ENCODE results near the gene UGCG. TPM values are rescaled to one million over a fixed set of nuclear protein-coding genes. Genes with fewer than 3 reads are reported as not detected.

The UGCG gene
- total and polyA plus RNA-seq, 2 of the 8 experiments (the other 6 are each of a cell fraction or from before 2014, with no cell fraction given), result 14.9 to 34.0 TPM

DNA sequence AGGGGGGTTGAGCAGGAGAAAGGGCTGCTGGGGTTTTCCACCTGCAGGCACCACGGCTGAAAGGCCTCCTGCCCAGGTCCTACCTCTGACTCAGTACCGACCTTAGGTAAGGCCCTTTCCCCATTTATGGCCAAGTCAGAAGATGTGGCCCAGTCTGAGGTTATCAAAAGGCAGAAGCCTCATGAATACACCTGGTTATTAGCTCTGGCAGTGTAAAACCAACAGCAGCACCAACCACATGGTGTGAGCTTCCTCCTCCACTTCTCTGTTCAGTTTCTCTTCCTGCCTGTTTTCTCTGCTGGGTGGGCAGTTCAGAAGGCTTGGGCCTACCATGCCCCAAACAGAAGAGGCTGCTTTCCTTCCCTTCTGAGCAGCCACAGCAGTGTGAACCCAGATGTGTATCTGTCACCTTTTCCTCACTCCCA is 86.9 kb downstream of the UGCG start:
- H3K36me3 ChIP-seq (ENCODE audit: control insufficient read depth in 2 of 4, insufficient read depth in 4 of 4, low read length in 3 of 4), result no peaks in the 10 kb centered on the region
- H2BK5ac ChIP-seq (ENCODE audit: low read depth, low read length), result no peak overlapping the region
- no peak overlapping the region for H3K4me2 ChIP-seq (ENCODE audit: insufficient read depth in 1 of 2, low read depth in 2 of 2, low read length in 2 of 2)
- DNase-seq (ENCODE audit: low read depth in 1 of 2, low spot score in 2 of 2), result no peak
- no peaks in the 10 kb centered on the region for H3K79me2 ChIP-seq (ENCODE audit: control insufficient read depth in 1 of 2, insufficient read depth in 2 of 2, low read length in 2 of 2)
- no peak overlapping the region for H2BK20ac ChIP-seq (ENCODE audit: low read length)
- no peak overlapping the region for H2BK120ac ChIP-seq (replicated peaks; ENCODE audit: low read depth, low read length)
- H2AK5ac ChIP-seq (ENCODE audit: low read depth, low read length), result no peak overlapping the region
- H2AFZ ChIP-seq (ENCODE audit: low read length), result no peak overlapping the region
- H3K4me1 ChIP-seq (replicated peaks in 1 of 4; ENCODE audit: control insufficient read depth in 3 of 4, insufficient read depth in 4 of 4, low read length in 3 of 4), result no peaks in the 10 kb centered on the region
- no peak overlapping the region for H2BK15ac ChIP-seq (ENCODE audit: low read length)
- no peak overlapping the region for H2BK12ac ChIP-seq (ENCODE audit: low read depth, low read length)
- no peak overlapping the region for H3K4me3 ChIP-seq (ENCODE audit: extremely low read depth in 1 of 4, insufficient read depth in 2 of 4, low read depth in 3 of 4, low read length in 4 of 4)
- no peaks in the 10 kb centered on the region for H4K20me1 ChIP-seq (replicated peaks in 1 of 2; ENCODE audit: control insufficient read depth in 1 of 2, insufficient read depth in 2 of 2, low read length in 2 of 2)
- no peak overlapping the region for H3K27ac ChIP-seq (ENCODE audit: low read depth, low read length)
- H3K4ac ChIP-seq (replicated peaks; ENCODE audit: insufficient read length, low read depth, low read length), result no peak overlapping the region
- ChIA-PET POLR2A (ENCODE audit: partially characterized antibody) (no interaction called here), CTCF (ENCODE audit: partially characterized antibody) (interaction anchor here (0.8 kb wide), 1 partner anchor 809 kb away, joined by 3 read pairs; no protein-coding TSS in a partner anchor)
- H3K23ac ChIP-seq (ENCODE audit: insufficient read length), result no peak overlapping the region
- H3K14ac ChIP-seq (ENCODE audit: insufficient read length), result no peak overlapping the region
- no peaks in the 10 kb centered on the region for H3K9me3 ChIP-seq (ENCODE audit: insufficient read depth in 2 of 2, low read depth in 1 of 2, low read length in 1 of 2)
- 81% methylated on average over 2 of the region's 2 CpGs; no CpG with 5 or more reads in 1 of the 2 experiments for WGBS, 2 experiments (ENCODE audit: extremely low coverage in 1 of 2, insufficient coverage in 1 of 2, insufficient read length in 1 of 2, insufficient replicate concordance in 2 of 2, low coverage in 1 of 2, low lambda C conversion rate in 2 of 2, missing lambda C conversion rate in 1 of 2)
- H3K18ac ChIP-seq (ENCODE audit: extremely low read depth, low read length), result no peak overlapping the region
- no peak overlapping the region for H3K56ac ChIP-seq (replicated peaks; ENCODE audit: insufficient read length, low read depth, low read length)
- H3K79me1 ChIP-seq (ENCODE audit: low read depth, low read length), result no peaks in the 10 kb centered on the region
- H4K5ac ChIP-seq (ENCODE audit: insufficient read length, low read depth, low read length), result no peak overlapping the region
- no peak overlapping the region for H3K9ac ChIP-seq (replicated peaks in 1 of 4; ENCODE audit: extremely low read depth in 1 of 4, low read depth in 3 of 4, low read length in 3 of 4)
- FAIRE-seq, result no peak
- H3K23me2 ChIP-seq (ENCODE audit: low read depth, low read length), result no peaks in the 10 kb centered on the region
- H4K8ac ChIP-seq (ENCODE audit: extremely low read depth, insufficient read depth, low read length), result no peak overlapping the region
- H4K91ac ChIP-seq (replicated peaks; ENCODE audit: insufficient read length, low read length), result no peak overlapping the region
- H3K27me3 ChIP-seq (replicated peaks in 1 of 4; ENCODE audit: control insufficient read depth in 3 of 4, extremely low read depth in 1 of 4, insufficient read depth in 3 of 4, low read length in 3 of 4), result no peaks in the 10 kb centered on the region
- TF ChIP-seq ASH2L (IDR thresholded peaks at IDR 0.05; ENCODE audit: low read length) (no peak), SIN3A (conservative IDR thresholded peaks at IDR 0.05 in 1 of 2, IDR thresholded peaks at IDR 0.05 in 1 of 2; ENCODE audit: low read depth in 1 of 2, low read length in 2 of 2) (no peak), SAP30 (IDR thresholded peaks at IDR 0.05; ENCODE audit: insufficient read depth, insufficient replicate concordance, low read length) (no peak), RFX5 (IDR thresholded peaks at IDR 0.05; ENCODE audit: borderline replicate concordance, low read depth, low read length) (no peak)
- TF ChIP-seq, protein P1, sequence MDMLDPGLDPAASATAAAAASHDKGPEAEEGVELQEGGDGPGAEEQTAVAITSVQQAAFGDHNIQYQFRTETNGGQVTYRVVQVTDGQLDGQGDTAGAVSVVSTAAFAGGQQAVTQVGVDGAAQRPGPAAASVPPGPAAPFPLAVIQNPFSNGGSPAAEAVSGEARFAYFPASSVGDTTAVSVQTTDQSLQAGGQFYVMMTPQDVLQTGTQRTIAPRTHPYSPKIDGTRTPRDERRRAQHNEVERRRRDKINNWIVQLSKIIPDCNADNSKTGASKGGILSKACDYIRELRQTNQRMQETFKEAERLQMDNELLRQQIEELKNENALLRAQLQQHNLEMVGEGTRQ (IDR thresholded peaks at IDR 0.05; ENCODE audit: low read length), result no peak

All from H1 (cell line).